IMR-90 (cell line): ENCODE data around the gene ADGRG4.

Source experiments
- POLR2A ChIP-seq: IDR thresholded peaks from 2 replicates; pipeline ENCODE4 v1.6.1; 2012; ENCODE audit warnings: mild to moderate bottlenecking, low read depth, low read length
- TF ChIP-seq, protein P1 (sequence below): conservative IDR thresholded peaks from 2 replicates; pipeline ENCODE4 v1.5.1; 2012; ENCODE audit warnings: mild to moderate bottlenecking, low read depth, low read length, improper control_type of control experiment

DNA sequence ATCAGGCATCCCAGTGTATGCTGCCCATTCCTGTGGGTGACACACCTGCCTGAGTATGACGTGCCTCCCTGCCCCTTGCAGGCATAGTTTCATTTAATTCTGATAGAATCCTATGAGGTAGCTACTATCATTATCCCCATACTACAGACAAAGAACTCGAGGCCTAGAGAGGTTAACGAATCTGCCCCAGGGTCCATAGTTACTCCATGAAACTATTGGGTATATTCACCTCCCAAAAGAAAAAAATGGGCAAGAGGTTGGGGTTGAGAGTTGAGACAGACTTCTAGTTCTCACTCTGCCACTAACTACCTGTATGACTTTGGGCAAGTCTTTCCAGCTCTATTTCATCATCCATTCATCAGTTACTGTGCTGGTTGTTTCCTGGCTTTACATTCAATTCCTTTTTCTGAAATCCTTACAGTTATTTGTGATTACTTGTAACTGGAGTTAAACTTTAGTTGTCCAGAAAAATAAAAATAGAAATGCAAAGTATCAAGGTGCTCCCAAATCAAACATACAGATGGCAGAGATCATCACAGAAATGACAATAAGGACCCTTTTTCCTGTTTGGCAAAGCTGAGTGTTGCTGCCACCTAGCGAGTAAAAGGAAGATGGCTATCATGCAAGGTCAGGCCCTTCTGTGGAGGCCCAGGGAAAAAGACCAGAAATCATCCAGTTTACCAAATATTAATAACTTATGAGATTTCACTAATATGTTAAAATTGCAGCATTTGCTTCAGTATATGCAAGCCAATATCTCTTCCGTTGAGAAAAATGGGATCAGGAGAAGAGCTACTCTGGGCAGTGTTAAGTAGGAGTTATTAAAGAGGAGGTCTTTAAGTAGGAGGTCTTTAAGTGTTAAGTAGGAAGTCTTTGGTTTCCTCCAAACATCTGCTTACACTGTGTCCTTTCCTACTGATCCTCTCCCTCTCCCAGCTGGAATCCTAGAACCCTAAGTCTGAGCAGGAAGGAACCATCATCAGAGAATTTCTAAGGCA is 32.4 kb upstream of the ADGRG4 start:
- no peak for TF ChIP-seq POLR2A
- TF ChIP-seq, protein P1, sequence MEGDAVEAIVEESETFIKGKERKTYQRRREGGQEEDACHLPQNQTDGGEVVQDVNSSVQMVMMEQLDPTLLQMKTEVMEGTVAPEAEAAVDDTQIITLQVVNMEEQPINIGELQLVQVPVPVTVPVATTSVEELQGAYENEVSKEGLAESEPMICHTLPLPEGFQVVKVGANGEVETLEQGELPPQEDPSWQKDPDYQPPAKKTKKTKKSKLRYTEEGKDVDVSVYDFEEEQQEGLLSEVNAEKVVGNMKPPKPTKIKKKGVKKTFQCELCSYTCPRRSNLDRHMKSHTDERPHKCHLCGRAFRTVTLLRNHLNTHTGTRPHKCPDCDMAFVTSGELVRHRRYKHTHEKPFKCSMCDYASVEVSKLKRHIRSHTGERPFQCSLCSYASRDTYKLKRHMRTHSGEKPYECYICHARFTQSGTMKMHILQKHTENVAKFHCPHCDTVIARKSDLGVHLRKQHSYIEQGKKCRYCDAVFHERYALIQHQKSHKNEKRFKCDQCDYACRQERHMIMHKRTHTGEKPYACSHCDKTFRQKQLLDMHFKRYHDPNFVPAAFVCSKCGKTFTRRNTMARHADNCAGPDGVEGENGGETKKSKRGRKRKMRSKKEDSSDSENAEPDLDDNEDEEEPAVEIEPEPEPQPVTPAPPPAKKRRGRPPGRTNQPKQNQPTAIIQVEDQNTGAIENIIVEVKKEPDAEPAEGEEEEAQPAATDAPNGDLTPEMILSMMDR = peak; percentile 76
